Measurements from ENCODE around the gene RBP3. TPM values are rescaled to one million over a fixed set of nuclear protein-coding genes. Genes with fewer than 3 reads are reported as not detected.

Gene RBP3
- total RNA-seq, 1 experiment from 2014 or later: not detected

DNA sequence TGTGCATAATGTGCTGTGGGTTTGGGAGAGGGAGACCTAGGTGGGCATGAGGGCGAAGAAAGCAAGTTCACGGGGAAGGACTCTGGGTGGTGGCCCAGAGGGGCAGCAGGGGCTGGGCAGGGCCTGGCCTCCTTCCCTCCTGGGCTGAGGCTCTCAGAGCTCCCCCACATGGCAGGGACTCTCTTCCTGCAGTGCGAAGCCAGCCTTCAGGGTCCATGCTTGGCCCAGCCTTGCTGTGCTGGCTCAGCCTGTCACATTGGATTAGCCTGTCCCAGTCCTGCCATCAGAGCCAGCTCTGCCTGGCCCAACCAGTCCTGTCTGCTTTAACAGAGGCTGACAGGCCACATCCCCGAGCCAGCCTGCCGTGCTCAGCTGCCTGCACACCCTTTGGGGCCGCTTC is 56.3 kb downstream of the RBP3 start:
- ATAC-seq: no peak
- BruUV-seq (replicated peaks): no TSS peak
- intact Hi-C loops (cut with micrococcal nuclease): no loop called here
- ChIA-PET RAD21 (ENCODE audit: low non-redundant PET in 1 of 2, low total read pairs in 2 of 2, uncharacterized antibody in 2 of 2, unreplicated experiment in 2 of 2) (no interaction called here), POLR2A (interaction anchor here (1.1 kb wide), 1 partner anchor 20 kb away, joined by 4 read pairs; the partner anchor contains the start of gene ZNF488), CTCF (interaction anchor here (0.6 to 2.2 kb wide), 6 partner anchors 9 to 43 kb away, joined by 3 to 7 read pairs (median 4); partner anchors contain the start of gene ZNF488)
- Histone ChIP-seq H3K4me2 (ENCODE audit: low read length) (peak overlapping the region; percentile 77), H3K36me3 (ENCODE audit: control insufficient read depth in 1 of 2, insufficient read depth in 2 of 2, low read length in 2 of 2) (no peaks in the 10 kb centered on the region), H3K27ac (ENCODE audit: low read depth, low read length) (peak overlapping the region; percentile 89; the same call in 1 of the 2 replicates), H3K27me3 (ENCODE audit: insufficient read depth, low read length) (no peaks in the 10 kb centered on the region), H3K9me3 (ENCODE audit: control insufficient read depth in 1 of 2, insufficient read depth in 1 of 2, low read depth in 1 of 2, low read length in 2 of 2) (no peaks in the 10 kb centered on the region), H4K20me1 (ENCODE audit: insufficient read depth) (no peaks in the 10 kb centered on the region), H3K9me2 (ENCODE audit: insufficient read depth) (no peaks in the 10 kb centered on the region), H2AFZ (ENCODE audit: low read depth, low read length, poor library complexity, severe bottlenecking) (no peak overlapping the region), H3K9ac (ENCODE audit: low read length) (peak overlapping the region; percentile 50; the same call in 1 of the 2 replicates), H3K79me2 (ENCODE audit: insufficient read depth, low read length) (no peaks in the 10 kb centered on the region), H3K4me1 (ENCODE audit: control insufficient read depth in 1 of 2, insufficient read depth in 2 of 2, low read length in 2 of 2) (peaks cover 68 to 86% of the 10 kb centered on the region in 2 experiments), H3K4me3 (replicated peaks in 1 of 2; ENCODE audit: low read depth in 1 of 2, low read length in 2 of 2) (no peak overlapping the region)
- TF ChIP-seq, protein P1, sequence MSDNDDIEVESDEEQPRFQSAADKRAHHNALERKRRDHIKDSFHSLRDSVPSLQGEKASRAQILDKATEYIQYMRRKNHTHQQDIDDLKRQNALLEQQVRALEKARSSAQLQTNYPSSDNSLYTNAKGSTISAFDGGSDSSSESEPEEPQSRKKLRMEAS (IDR thresholded peaks at IDR 0.05): no peak
- TF ChIP-seq SIN3A (IDR thresholded peaks at IDR 0.05; ENCODE audit: low read depth) (no peak), ELF1 (IDR thresholded peaks at IDR 0.05; ENCODE audit: borderline replicate concordance, low read depth) (no peak), TCF7L2 (IDR thresholded peaks at IDR 0.05; ENCODE audit: borderline replicate concordance, extremely low read depth, insufficient read depth, insufficient read length) (no peak), JUND (IDR thresholded peaks at IDR 0.05) (no peak), EGR1 (IDR thresholded peaks at IDR 0.05; ENCODE audit: low read depth) (no peak), CEBPB (IDR thresholded peaks at IDR 0.05; ENCODE audit: low read depth) (no peak), POLR2A (IDR thresholded peaks at IDR 0.05; ENCODE audit: borderline replicate concordance, extremely low read depth, insufficient read depth, insufficient read length) (no peak), POLR2AphosphoS5 (IDR thresholded peaks at IDR 0.05; ENCODE audit: low read depth, low read length) (no peak), CBX3 (IDR thresholded peaks at IDR 0.05; ENCODE audit: low read depth) (no peak), RAD21 (IDR thresholded peaks at IDR 0.05; ENCODE audit: low read depth) (no peak), YY1 (IDR thresholded peaks at IDR 0.05; ENCODE audit: extremely low read depth, insufficient replicate concordance, low read depth, low read length) (no peak), SP1 (IDR thresholded peaks at IDR 0.05; ENCODE audit: low read depth) (no peak), EZH2phosphoT487 (IDR thresholded peaks at IDR 0.05; ENCODE audit: borderline replicate concordance) (no peak)
- TF ChIP-seq, protein P2, sequence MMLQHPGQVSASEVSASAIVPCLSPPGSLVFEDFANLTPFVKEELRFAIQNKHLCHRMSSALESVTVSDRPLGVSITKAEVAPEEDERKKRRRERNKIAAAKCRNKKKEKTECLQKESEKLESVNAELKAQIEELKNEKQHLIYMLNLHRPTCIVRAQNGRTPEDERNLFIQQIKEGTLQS (IDR thresholded peaks at IDR 0.05): no peak
- TF ChIP-seq, protein P3, sequence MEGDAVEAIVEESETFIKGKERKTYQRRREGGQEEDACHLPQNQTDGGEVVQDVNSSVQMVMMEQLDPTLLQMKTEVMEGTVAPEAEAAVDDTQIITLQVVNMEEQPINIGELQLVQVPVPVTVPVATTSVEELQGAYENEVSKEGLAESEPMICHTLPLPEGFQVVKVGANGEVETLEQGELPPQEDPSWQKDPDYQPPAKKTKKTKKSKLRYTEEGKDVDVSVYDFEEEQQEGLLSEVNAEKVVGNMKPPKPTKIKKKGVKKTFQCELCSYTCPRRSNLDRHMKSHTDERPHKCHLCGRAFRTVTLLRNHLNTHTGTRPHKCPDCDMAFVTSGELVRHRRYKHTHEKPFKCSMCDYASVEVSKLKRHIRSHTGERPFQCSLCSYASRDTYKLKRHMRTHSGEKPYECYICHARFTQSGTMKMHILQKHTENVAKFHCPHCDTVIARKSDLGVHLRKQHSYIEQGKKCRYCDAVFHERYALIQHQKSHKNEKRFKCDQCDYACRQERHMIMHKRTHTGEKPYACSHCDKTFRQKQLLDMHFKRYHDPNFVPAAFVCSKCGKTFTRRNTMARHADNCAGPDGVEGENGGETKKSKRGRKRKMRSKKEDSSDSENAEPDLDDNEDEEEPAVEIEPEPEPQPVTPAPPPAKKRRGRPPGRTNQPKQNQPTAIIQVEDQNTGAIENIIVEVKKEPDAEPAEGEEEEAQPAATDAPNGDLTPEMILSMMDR (IDR thresholded peaks at IDR 0.05 in 2 of 3, conservative IDR thresholded peaks at IDR 0.05 in 1 of 3; ENCODE audit: borderline replicate concordance in 1 of 3, insufficient read depth in 1 of 3, low read depth in 2 of 3, low read length in 2 of 3): no peak
- TF ChIP-seq, protein P4, sequence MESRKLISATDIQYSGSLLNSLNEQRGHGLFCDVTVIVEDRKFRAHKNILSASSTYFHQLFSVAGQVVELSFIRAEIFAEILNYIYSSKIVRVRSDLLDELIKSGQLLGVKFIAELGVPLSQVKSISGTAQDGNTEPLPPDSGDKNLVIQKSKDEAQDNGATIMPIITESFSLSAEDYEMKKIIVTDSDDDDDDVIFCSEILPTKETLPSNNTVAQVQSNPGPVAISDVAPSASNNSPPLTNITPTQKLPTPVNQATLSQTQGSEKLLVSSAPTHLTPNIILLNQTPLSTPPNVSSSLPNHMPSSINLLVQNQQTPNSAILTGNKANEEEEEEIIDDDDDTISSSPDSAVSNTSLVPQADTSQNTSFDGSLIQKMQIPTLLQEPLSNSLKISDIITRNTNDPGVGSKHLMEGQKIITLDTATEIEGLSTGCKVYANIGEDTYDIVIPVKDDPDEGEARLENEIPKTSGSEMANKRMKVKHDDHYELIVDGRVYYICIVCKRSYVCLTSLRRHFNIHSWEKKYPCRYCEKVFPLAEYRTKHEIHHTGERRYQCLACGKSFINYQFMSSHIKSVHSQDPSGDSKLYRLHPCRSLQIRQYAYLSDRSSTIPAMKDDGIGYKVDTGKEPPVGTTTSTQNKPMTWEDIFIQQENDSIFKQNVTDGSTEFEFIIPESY (IDR thresholded peaks at IDR 0.05; ENCODE audit: extremely low read depth, insufficient replicate concordance, low read length): no peak
- TF ChIP-seq, protein P5, sequence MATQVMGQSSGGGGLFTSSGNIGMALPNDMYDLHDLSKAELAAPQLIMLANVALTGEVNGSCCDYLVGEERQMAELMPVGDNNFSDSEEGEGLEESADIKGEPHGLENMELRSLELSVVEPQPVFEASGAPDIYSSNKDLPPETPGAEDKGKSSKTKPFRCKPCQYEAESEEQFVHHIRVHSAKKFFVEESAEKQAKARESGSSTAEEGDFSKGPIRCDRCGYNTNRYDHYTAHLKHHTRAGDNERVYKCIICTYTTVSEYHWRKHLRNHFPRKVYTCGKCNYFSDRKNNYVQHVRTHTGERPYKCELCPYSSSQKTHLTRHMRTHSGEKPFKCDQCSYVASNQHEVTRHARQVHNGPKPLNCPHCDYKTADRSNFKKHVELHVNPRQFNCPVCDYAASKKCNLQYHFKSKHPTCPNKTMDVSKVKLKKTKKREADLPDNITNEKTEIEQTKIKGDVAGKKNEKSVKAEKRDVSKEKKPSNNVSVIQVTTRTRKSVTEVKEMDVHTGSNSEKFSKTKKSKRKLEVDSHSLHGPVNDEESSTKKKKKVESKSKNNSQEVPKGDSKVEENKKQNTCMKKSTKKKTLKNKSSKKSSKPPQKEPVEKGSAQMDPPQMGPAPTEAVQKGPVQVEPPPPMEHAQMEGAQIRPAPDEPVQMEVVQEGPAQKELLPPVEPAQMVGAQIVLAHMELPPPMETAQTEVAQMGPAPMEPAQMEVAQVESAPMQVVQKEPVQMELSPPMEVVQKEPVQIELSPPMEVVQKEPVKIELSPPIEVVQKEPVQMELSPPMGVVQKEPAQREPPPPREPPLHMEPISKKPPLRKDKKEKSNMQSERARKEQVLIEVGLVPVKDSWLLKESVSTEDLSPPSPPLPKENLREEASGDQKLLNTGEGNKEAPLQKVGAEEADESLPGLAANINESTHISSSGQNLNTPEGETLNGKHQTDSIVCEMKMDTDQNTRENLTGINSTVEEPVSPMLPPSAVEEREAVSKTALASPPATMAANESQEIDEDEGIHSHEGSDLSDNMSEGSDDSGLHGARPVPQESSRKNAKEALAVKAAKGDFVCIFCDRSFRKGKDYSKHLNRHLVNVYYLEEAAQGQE (IDR thresholded peaks at IDR 0.05; ENCODE audit: low read depth): no peak
- no peak for DNase-seq (ENCODE audit: low read depth, low spot score)
